Measurements from ENCODE around the gene U2AF1.
"Not testable (repeated sequence)": the region's sequence is repeated elsewhere in the genome, so short reads cannot be mapped to it uniquely, and the experiment has no call there.

DNA sequence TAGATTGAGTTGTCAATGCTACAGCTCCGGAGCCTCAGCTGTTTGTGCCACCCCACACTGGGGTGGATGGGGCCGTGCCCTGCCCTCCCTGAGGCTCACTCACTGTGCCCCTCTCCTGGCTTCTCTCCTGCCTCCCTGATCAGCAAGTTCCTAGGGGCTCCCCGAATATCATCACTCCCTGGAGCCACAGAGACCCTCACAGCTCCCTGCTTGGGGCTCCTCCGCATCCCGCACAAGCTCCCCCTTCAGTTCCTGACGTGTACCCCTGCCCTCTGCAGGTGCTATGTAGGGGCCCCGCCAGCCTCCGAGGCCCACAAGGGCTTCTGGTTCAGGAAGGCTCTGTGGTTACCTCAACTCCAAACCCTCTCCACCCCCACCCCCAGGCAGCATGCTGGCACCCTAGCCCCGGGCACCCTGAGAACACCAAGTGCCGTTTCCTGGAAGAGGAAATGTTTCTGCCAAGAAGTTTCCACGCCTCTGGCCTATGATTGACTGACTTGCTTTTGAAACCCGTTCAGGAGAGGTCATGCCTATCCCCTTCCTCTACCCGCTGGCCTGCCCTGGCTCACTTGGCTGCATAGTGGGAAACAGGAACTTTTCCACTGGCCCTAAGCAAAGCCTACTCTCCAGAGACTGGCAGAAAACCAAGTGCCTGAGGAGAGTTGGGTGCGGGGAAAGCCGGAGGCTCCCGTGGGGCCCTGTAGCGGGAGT is 62.0 kb downstream of the U2AF1 start:
- not testable (repeated sequence) for TF ChIP-seq CTCF (optimal IDR thresholded peaks at IDR 0.05 in 1 of 3, IDR thresholded peaks at IDR 0.05 in 1 of 3, conservative IDR thresholded peaks at IDR 0.05 in 1 of 3; ENCODE audit: extremely low read depth in 1 of 3, insufficient read depth in 2 of 3, low read length in 3 of 3); EZH2 (IDR thresholded peaks at IDR 0.05; ENCODE audit: low read length)

Data from keratinocyte (primary cell).